Retina (tissue), 1 donor: Measurements from ENCODE around the gene PRSS16.
"Not testable (repeated sequence)": the region's sequence is repeated elsewhere in the genome, so short reads cannot be mapped to it uniquely, and the experiment has no call there.

Source experiments
- DNase-seq: peaks from one replicate; pipeline ENCODE4 v3.0.0-alpha.2; 2016

PRSS16 gene

GRCh38 chr6:27242589-27243265 lies 4.8 kb upstream of the PRSS16 start:
- DNase-seq: peak; percentile 34

- no peak for DNase-seq
Observed at GRCh38 chr6:27248783-27249182, 1.3 kb downstream of the PRSS16 start.

GRCh38 chr6:27250277-27251111 lies 3.0 kb downstream of the PRSS16 start:
- DNase-seq: peak; percentile 35

- peak; percentile 61 for DNase-seq
Observed at GRCh38 chr6:27251112-27251605, 3.7 kb downstream of the PRSS16 start.

GRCh38 chr6:27251606-27252251 lies 4.2 kb downstream of the PRSS16 start:
- DNase-seq: peak; percentile 72

- DNase-seq: no peak
Observed at GRCh38 chr6:27254566-27254965, 7.1 kb downstream of the PRSS16 start.

- DNase-seq: no peak
Observed at GRCh38 chr6:27255866-27256265, 8.4 kb downstream of the PRSS16 start.

- DNase-seq: peak; percentile 42
Observed at GRCh38 chr6:27260369-27260768, 12.9 kb downstream of the PRSS16 start.

- no peak for DNase-seq
Observed at GRCh38 chr6:27260836-27261375, 13.4 kb downstream of the PRSS16 start.

GRCh38 chr6:27263886-27264285 lies 16.4 kb downstream of the PRSS16 start:
- no peak for DNase-seq

- not testable (repeated sequence) for DNase-seq
Observed at GRCh38 chr6:27267003-27267402, 19.5 kb downstream of the PRSS16 start.

- peak; percentile 75 for DNase-seq
Observed at GRCh38 chr6:27267857-27268434, 20.4 kb downstream of the PRSS16 start.

- DNase-seq: no peak
Observed at GRCh38 chr6:27268803-27269202, 21.3 kb downstream of the PRSS16 start.

- no peak for DNase-seq
Observed at GRCh38 chr6:27273783-27274182, 26.3 kb downstream of the PRSS16 start.

- no peak for DNase-seq
Observed at GRCh38 chr6:27275025-27275956, 27.8 kb downstream of the PRSS16 start.

GRCh38 chr6:27279513-27280063 lies 32.1 kb downstream of the PRSS16 start:
- DNase-seq: no peak

GRCh38 chr6:27280064-27280539 lies 32.6 kb downstream of the PRSS16 start:
- DNase-seq: peak; percentile 67

GRCh38 chr6:27280540-27281000 lies 33.1 kb downstream of the PRSS16 start:
- DNase-seq: no peak

GRCh38 chr6:27281105-27281539 lies 33.6 kb downstream of the PRSS16 start:
- DNase-seq: no peak

- DNase-seq: no peak
Observed at GRCh38 chr6:27281569-27281968, 34.1 kb downstream of the PRSS16 start.

- no peak for DNase-seq
Observed at GRCh38 chr6:27283279-27283678, 35.8 kb downstream of the PRSS16 start.
